BJ (cell line): Measurements from ENCODE around the gene SLC8A2. TPM values are rescaled to one million over a fixed set of nuclear protein-coding genes. Genes with fewer than 3 reads are reported as not detected.

Experiments
- CTCF ChIA-PET: fragments of 350-600 bp; formaldehyde crosslinking; extraction: SDS; loops from one replicate; lab custom pipeline; 2021; ENCODE audit warnings: antibody characterized with exemption, inconsistent platforms; lab: Yijun Ruan, JAX
- POLR2A ChIA-PET: fragments of 300-600 bp; sonication (Branson Sonifier 250); formaldehyde crosslinking; extraction: SDS; loops from one replicate; lab custom pipeline; 2021; ENCODE audit warnings: antibody characterized with exemption; lab: Charles Lee
- DNase-seq: peaks from one replicate; pipeline ENCODE4 v3.0.0-alpha.2; 2011; ENCODE audit warnings: low read depth
- H3K27me3 ChIP-seq: 2 replicates; pipeline ENCODE4 v1.6.0; 2011; ENCODE audit warnings: low read length; ENCODE audit not compliant: control insufficient read depth, insufficient read depth
- H3K36me3 ChIP-seq: 2 replicates; pipeline ENCODE4 v1.5.1; 2011; ENCODE audit warnings: low read length; ENCODE audit not compliant: control insufficient read depth, insufficient read depth
- H3K4me3 ChIP-seq: 2 replicates; pipeline ENCODE4 v1.5.1; 2011; ENCODE audit warnings: low read depth, mild to moderate bottlenecking, control low read depth, low read length
- CTCF ChIP-seq: IDR thresholded peaks from 2 replicates; pipeline ENCODE4 v1.5.1; 2011; ENCODE audit warnings: low read depth, mild to moderate bottlenecking, control low read depth, inconsistent platforms, low read length, moderate library complexity; ENCODE audit not compliant: insufficient read depth
- polyA plus RNA-seq: library from polyadenylated mRNA; depleted of rRNA; stranded (reverse); fragments of >200 nt; gene quantifications from 2 replicates; pipeline ENCODE4 v1.2.3, GENCODE V29; 2011

Gene SLC8A2
- polyA plus RNA-seq, 1 experiment: 0.02 TPM

GRCh38 chr19:47475465-47475864 lies 3.8 kb upstream of the SLC8A2 start:
- DNase-seq: no peak
- Histone ChIP-seq H3K27me3 (peaks cover 9% of the 10 kb centered on the region), H3K4me3 (no peak overlapping the region), H3K36me3 (no peaks in the 10 kb centered on the region)
- CTCF ChIA-PET: interaction anchor here (1.3 to 2.7 kb wide), 2 partner anchors 8 to 40 kb away, joined by 3 to 19 read pairs; partner anchors contain the start of genes KPTN and NAPA
- no peak for TF ChIP-seq CTCF
- POLR2A ChIA-PET: no interaction called here

- Histone ChIP-seq H3K27me3 (peaks cover 25% of the 10 kb centered on the region), H3K4me3 (no peak overlapping the region), H3K36me3 (no peaks in the 10 kb centered on the region)
- TF ChIP-seq CTCF: no peak
- POLR2A ChIA-PET: no interaction called here
- CTCF ChIA-PET: no interaction called here
- DNase-seq: no peak
These were observed 1.6 kb upstream of the SLC8A2 start for GRCh38 chr19:47473336-47473735.

- ChIA-PET CTCF (no interaction called here), POLR2A (no interaction called here)
- H3K36me3 ChIP-seq: no peaks in the 10 kb centered on the region
- TF ChIP-seq CTCF: no peak
- DNase-seq: no peak
- H3K4me3 ChIP-seq: no peak overlapping the region
- peaks cover 25% of the 10 kb centered on the region for H3K27me3 ChIP-seq
These were observed 336 bp downstream of the SLC8A2 start for GRCh38 chr19:47471381-47471732.

- no peak for TF ChIP-seq CTCF
- no peak for DNase-seq
- Histone ChIP-seq H3K4me3 (no peak overlapping the region), H3K36me3 (no peaks in the 10 kb centered on the region), H3K27me3 (peaks cover 25% of the 10 kb centered on the region)
- CTCF ChIA-PET: no interaction called here
- POLR2A ChIA-PET: no interaction called here
These were observed 1.1 kb downstream of the SLC8A2 start for GRCh38 chr19:47470447-47471195.

- H3K27me3 ChIP-seq: peaks cover 28% of the 10 kb centered on the region
- no peak overlapping the region for H3K4me3 ChIP-seq
- ChIA-PET POLR2A (no interaction called here), CTCF (no interaction called here)
- no peak for DNase-seq
- H3K36me3 ChIP-seq: no peaks in the 10 kb centered on the region
- TF ChIP-seq CTCF: no peak
These were observed 2.0 kb downstream of the SLC8A2 start for GRCh38 chr19:47469719-47470118.
